ENCODE measurements around the gene PDE10A.

- TF ChIP-seq EZH2phosphoT487 (IDR thresholded peaks at IDR 0.05; ENCODE audit: borderline replicate concordance, low read length): no peak
- TF ChIP-seq CTCF (conservative IDR thresholded peaks at IDR 0.05; ENCODE audit: low read depth, low read length): no peak
- no peak for TF ChIP-seq EZH2 (IDR thresholded peaks at IDR 0.05; ENCODE audit: low read length, unreplicated experiment)
These were observed 25.5 kb downstream of the PDE10A start for GRCh38 chr6:165637586-165637985.

All from PC-3 (cell line).